SK-N-SH (cell line): ENCODE measurements around the gene POLR2B. TPM values are rescaled to one million over a fixed set of nuclear protein-coding genes. Genes with fewer than 3 reads are reported as not detected.

Experiments
- CTCF ChIA-PET: fragments of 300-600, 350-600 bp; formaldehyde crosslinking; extraction: SDS; loops from one replicate; lab custom pipeline; 2021; lab: Yijun Ruan, JAX
- POLR2A ChIA-PET: fragments of 350-600 bp; sonication (Branson Sonifier 250); formaldehyde crosslinking; extraction: SDS; loops from one replicate; lab custom pipeline; 2020; ENCODE audit warnings: antibody characterized with exemption, inconsistent platforms; lab: Yijun Ruan, JAX
- DNase-seq: peaks from one replicate; pipeline ENCODE4 v3.0.0; 2012
- H2AFZ ChIP-seq: fragments of 200-600 bp; sonication (generic); 2 replicates; pipeline ENCODE4 v1.8.1; 2016; ENCODE audit warnings: antibody characterized with exemption, mild to moderate bottlenecking, low read depth
- H3F3A ChIP-seq: fragments of 200-600 bp; sonication (generic); replicated peaks from 2 replicates; pipeline ENCODE3; 2016; ENCODE audit warnings: antibody characterized with exemption, mild to moderate bottlenecking; ENCODE audit not compliant: insufficient read depth
- H3K27ac ChIP-seq, 2 experiments: fragments of 200-500 bp in 1 of 2; fragments of 200-600 bp in 1 of 2; sonication (Bioruptor generic) in 1 of 2; sonication (generic), shearing (Covaris generic) in 1 of 2; 2 replicates each; pipeline versions ENCODE4 v1.5.1 to v1.6.1; 2014 to 2016; ENCODE audit warnings: low read depth in 2 of 2, inconsistent platforms in 1 of 2, low read length in 1 of 2, mild to moderate bottlenecking in 1 of 2, mixed read lengths in 1 of 2
- H3K27me3 ChIP-seq: fragments of 200-600 bp; sonication (generic), shearing (Covaris generic); 2 replicates; pipeline ENCODE4 v1.6.1; 2016; ENCODE audit warnings: mixed run types; ENCODE audit not compliant: insufficient read depth
- H3K36me3 ChIP-seq, 2 experiments: fragments of 200-500 bp in 1 of 2; fragments of 200-600 bp in 1 of 2; sonication (Bioruptor generic) in 1 of 2; sonication (generic) in 1 of 2; replicated peaks in 1 of 2; 2 replicates each; pipeline versions ENCODE3 to v1.5.1; 2014 to 2016; ENCODE audit warnings: low read length in 1 of 2, mild to moderate bottlenecking in 1 of 2; ENCODE audit not compliant: insufficient read depth in 2 of 2, control insufficient read depth in 1 of 2
- H3K4me1 ChIP-seq, 2 experiments: fragments of 200-500 bp in 1 of 2; fragments of 200-600 bp in 1 of 2; sonication (Bioruptor generic) in 1 of 2; sonication (generic), shearing (Covaris generic) in 1 of 2; 2 replicates each; pipeline versions ENCODE4 v1.5.1 to v1.6.1; 2014 to 2016; ENCODE audit warnings: low read depth in 1 of 2, low read length in 1 of 2, mixed run types in 1 of 2; ENCODE audit not compliant: insufficient read depth in 2 of 2, control insufficient read depth in 1 of 2
- H3K4me2 ChIP-seq: fragments of 200-600 bp; sonication (generic), shearing (Covaris generic); 2 replicates; pipeline ENCODE4 v1.6.1; 2017; ENCODE audit warnings: mixed run types
- H3K4me3 ChIP-seq, 2 experiments: fragments of 200-500 bp in 1 of 2; fragments of 200-600 bp in 1 of 2; sonication (Bioruptor generic) in 1 of 2; sonication (generic), shearing (Covaris generic) in 1 of 2; 2 replicates each; pipeline versions ENCODE4 v1.5.1 to v1.8.1; 2014 to 2016; ENCODE audit warnings: low read depth in 2 of 2, inconsistent platforms in 1 of 2, low read length in 1 of 2, mild to moderate bottlenecking in 1 of 2, mixed read lengths in 1 of 2, moderate library complexity in 1 of 2
- H3K79me2 ChIP-seq: fragments of 200-600 bp; sonication (generic); 2 replicates; pipeline ENCODE4 v1.8.1; 2017; ENCODE audit warnings: mild to moderate bottlenecking; ENCODE audit not compliant: insufficient read depth
- H3K9ac ChIP-seq: fragments of 200-600 bp; sonication (generic); 2 replicates; pipeline ENCODE4 v1.6.1; 2017; ENCODE audit warnings: mixed run types
- H3K9me2 ChIP-seq: fragments of 200-600 bp; sonication (generic); 2 replicates; pipeline ENCODE4 v1.6.1; 2017; ENCODE audit warnings: mixed run types
- H3K9me3 ChIP-seq: fragments of 200-600 bp; sonication (generic); 2 replicates; pipeline ENCODE4 v1.6.1; 2017; ENCODE audit warnings: mixed run types, mild to moderate bottlenecking, moderate library complexity
- H4K20me1 ChIP-seq: fragments of 200-600 bp; sonication (generic); 2 replicates; pipeline ENCODE4 v1.6.1; 2017; ENCODE audit warnings: mild to moderate bottlenecking, mixed run types; ENCODE audit not compliant: insufficient read depth
- CHD2 ChIP-seq: fragments of 150-350 bp; IDR thresholded peaks from 2 replicates; pipeline ENCODE4 v1.6.1; 2018; ENCODE audit warnings: low read length; ENCODE audit not compliant: partially characterized antibody
- CTCF ChIP-seq: fragments of 200-600 bp; sonication (generic); IDR thresholded peaks from 2 replicates; pipeline ENCODE4 v1.6.1; 2017; ENCODE audit warnings: antibody characterized with exemption, mild to moderate bottlenecking, moderate library complexity
- ELF1 ChIP-seq: IDR thresholded peaks from 2 replicates; pipeline ENCODE4 v1.4.0; 2012
- FOSL2 ChIP-seq: IDR thresholded peaks from 2 replicates; pipeline ENCODE4 v1.4.0; 2012; ENCODE audit warnings: low read depth, mild to moderate bottlenecking, moderate library complexity, borderline replicate concordance
- GABPA ChIP-seq: IDR thresholded peaks from 2 replicates; pipeline ENCODE4 v1.4.0; 2012; ENCODE audit warnings: low read depth, mild to moderate bottlenecking
- GATA2 ChIP-seq: sonication (generic); formaldehyde crosslinking; IDR thresholded peaks from 2 replicates; pipeline ENCODE4 v1.5.0; 2020; ENCODE audit warnings: mild to moderate bottlenecking, missing genetic modification reagents
- IRF3 ChIP-seq: fragments of 150-350 bp; IDR thresholded peaks from 2 replicates; pipeline ENCODE4 v1.6.1; 2016; ENCODE audit warnings: mild to moderate bottlenecking, low read depth, low read length
- MAX ChIP-seq: IDR thresholded peaks from 2 replicates; pipeline ENCODE4 v1.4.0; 2012; ENCODE audit warnings: low read depth
- NRF1 ChIP-seq: IDR thresholded peaks from 2 replicates; pipeline ENCODE4 v1.6.1; 2012; ENCODE audit warnings: low read depth, mild to moderate bottlenecking, low read length
- RCOR1 ChIP-seq: fragments of 150-350 bp; IDR thresholded peaks from 2 replicates; pipeline ENCODE4 v1.6.1; 2017; ENCODE audit warnings: antibody characterized with exemption, low read length
- SIN3A ChIP-seq: IDR thresholded peaks from 2 replicates; pipeline ENCODE4 v1.6.1; 2012; ENCODE audit warnings: low read depth, mild to moderate bottlenecking, low read length, moderate library complexity, borderline replicate concordance
- USF1 ChIP-seq: IDR thresholded peaks from 2 replicates; pipeline ENCODE4 v1.4.0; 2012; ENCODE audit warnings: low read depth, borderline replicate concordance
- USF2 ChIP-seq: fragments of 150-350 bp; IDR thresholded peaks from 2 replicates; pipeline ENCODE4 v1.6.1; 2017; ENCODE audit warnings: antibody characterized with exemption, low read length, low read depth, borderline replicate concordance
- WGBS: methylation state at CpG from one replicate; pipeline ENCODE4 v1.1.6; 2017; ENCODE audit warnings: low lambda C conversion rate; 5-methylcytosine and 5-hydroxymethylcytosine counted together
- polyA plus RNA-seq, 3 experiments: library from polyadenylated mRNA; depleted of rRNA; stranded (reverse); fragments of >200 nt; gene quantifications; 2 replicates each; pipeline ENCODE4 v1.2.3, GENCODE V29; 2012

Gene POLR2B
- polyA plus RNA-seq, 1 of the 3 experiments (the other 2 are of a cell fraction) = 58.5 TPM

GRCh38 chr4:57077550-57078343, 99.1 kb downstream of the POLR2B start:
- ChIA-PET POLR2A (interaction anchor here (0.6 kb wide), 1 partner anchor 87 kb away, joined by 3 read pairs; no protein-coding TSS in a partner anchor), CTCF (interaction anchor here (0.7 to 2.2 kb wide), 3 partner anchors 36 to 86 kb away, joined by 3 to 8 read pairs (median 4); no protein-coding TSS in a partner anchor)
- no peak overlapping the region for H3K4me2 ChIP-seq
- no peaks in the 10 kb centered on the region for H3K36me3 ChIP-seq
- H3K9me3 ChIP-seq = no peaks in the 10 kb centered on the region
- H2AFZ ChIP-seq = no peak overlapping the region; the same call in 1 of the 2 replicates
- TF ChIP-seq CHD2 (no peak), ELF1 (no peak), SIN3A (no peak), MAX (no peak), FOSL2 (no peak), GABPA (no peak), USF1 (no peak), RCOR1 (no peak), IRF3 (no peak), GATA2 (CRISPR knock-in tag) (no peak), USF2 (no peak), NRF1 (no peak), CTCF (no peak)
- 63% methylated on average over 14 of the region's 14 CpGs for WGBS
- H3K4me3 ChIP-seq = no peak overlapping the region
- peak overlapping the region in 1 of 2 experiments; percentile 91; a peak in 2 of 4 replicates for H3K27ac ChIP-seq
- H4K20me1 ChIP-seq = no peaks in the 10 kb centered on the region
- no peaks in the 10 kb centered on the region for H3K9me2 ChIP-seq
- no peak for DNase-seq
- H3K4me1 ChIP-seq = peaks cover 0 to 24% of the 10 kb centered on the region in 2 experiments; a peak in 2 of 4 replicates
- H3F3A ChIP-seq = peaks cover 54% of the 10 kb centered on the region
- H3K79me2 ChIP-seq = no peaks in the 10 kb centered on the region
- H3K9ac ChIP-seq = no peak overlapping the region
- H3K27me3 ChIP-seq = no peaks in the 10 kb centered on the region
